ENCODE measurements around the gene BDKRB2. TPM values are rescaled to one million over a fixed set of nuclear protein-coding genes. Genes with fewer than 3 reads are reported as not detected.

BDKRB2 gene
- total and polyA plus RNA-seq, 2 experiments from 2014 or later: 0.14 to 0.21 TPM

DNA sequence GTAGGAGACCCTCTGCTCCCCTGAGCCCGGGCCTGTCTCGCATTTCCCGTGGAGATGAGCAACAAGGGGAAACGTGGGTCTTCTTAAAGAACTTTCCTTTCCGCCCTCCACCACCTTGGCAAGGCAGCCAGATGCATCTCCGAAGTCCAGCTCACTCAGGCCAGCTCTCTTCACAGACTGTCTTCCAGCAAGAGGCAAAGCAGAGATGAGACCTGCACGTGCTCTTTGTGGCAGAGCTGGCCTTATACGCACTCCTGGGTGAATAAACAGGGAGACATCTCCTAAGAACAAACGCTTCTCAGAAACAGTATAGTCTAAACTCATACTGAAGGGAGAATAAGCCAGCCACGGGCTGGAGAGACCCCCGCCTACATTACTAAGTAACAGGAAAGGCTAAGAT, 50.0 kb downstream of the BDKRB2 start:
- Histone ChIP-seq H3K27me3 (ENCODE audit: insufficient read depth) (no peaks in the 10 kb centered on the region), H3K79me2 (replicated peaks; ENCODE audit: insufficient read depth) (no peaks in the 10 kb centered on the region), H3K9me2 (ENCODE audit: insufficient read depth) (0 out of 2 replicates have a peak, but pooled peaks cover 5% of the 10 kb centered on the region), H4K20me1 (replicated peaks; ENCODE audit: insufficient read depth) (no peaks in the 10 kb centered on the region), H2AFZ (no peak overlapping the region), H3K4me3 (no peak overlapping the region), H3K4me1 (ENCODE audit: insufficient read depth) (no peaks in the 10 kb centered on the region), H3K27ac (ENCODE audit: low read depth) (no peak overlapping the region), H3K36me3 (ENCODE audit: insufficient read depth) (no peaks in the 10 kb centered on the region), H3K4me2 (no peak overlapping the region), H3F3A (replicated peaks; ENCODE audit: low read depth) (no peaks in the 10 kb centered on the region)
- DNase-seq (ENCODE audit: low spot score) (no peak), ATAC-seq (no peak)
- no peak overlapping the region for H3K4me3 Mint-ChIP-seq
- no peaks in the 10 kb centered on the region; the same call in 2 of the 3 replicates for H3K9me3 Mint-ChIP-seq
- no peak overlapping the region for H3K27ac Mint-ChIP-seq
- peaks cover 21% of the 10 kb centered on the region for H3K4me1 Mint-ChIP-seq
- TF ChIP-seq CREB1 (CRISPR knock-in tag; IDR thresholded peaks at IDR 0.05; ENCODE audit: low read depth): no peak
- no peak for TF ChIP-seq ZNF462 (CRISPR knock-in tag; IDR thresholded peaks at IDR 0.05)
- no peak for TF ChIP-seq NANOG (IDR thresholded peaks at IDR 0.05; ENCODE audit: borderline replicate concordance)
- TF ChIP-seq, protein P1, sequence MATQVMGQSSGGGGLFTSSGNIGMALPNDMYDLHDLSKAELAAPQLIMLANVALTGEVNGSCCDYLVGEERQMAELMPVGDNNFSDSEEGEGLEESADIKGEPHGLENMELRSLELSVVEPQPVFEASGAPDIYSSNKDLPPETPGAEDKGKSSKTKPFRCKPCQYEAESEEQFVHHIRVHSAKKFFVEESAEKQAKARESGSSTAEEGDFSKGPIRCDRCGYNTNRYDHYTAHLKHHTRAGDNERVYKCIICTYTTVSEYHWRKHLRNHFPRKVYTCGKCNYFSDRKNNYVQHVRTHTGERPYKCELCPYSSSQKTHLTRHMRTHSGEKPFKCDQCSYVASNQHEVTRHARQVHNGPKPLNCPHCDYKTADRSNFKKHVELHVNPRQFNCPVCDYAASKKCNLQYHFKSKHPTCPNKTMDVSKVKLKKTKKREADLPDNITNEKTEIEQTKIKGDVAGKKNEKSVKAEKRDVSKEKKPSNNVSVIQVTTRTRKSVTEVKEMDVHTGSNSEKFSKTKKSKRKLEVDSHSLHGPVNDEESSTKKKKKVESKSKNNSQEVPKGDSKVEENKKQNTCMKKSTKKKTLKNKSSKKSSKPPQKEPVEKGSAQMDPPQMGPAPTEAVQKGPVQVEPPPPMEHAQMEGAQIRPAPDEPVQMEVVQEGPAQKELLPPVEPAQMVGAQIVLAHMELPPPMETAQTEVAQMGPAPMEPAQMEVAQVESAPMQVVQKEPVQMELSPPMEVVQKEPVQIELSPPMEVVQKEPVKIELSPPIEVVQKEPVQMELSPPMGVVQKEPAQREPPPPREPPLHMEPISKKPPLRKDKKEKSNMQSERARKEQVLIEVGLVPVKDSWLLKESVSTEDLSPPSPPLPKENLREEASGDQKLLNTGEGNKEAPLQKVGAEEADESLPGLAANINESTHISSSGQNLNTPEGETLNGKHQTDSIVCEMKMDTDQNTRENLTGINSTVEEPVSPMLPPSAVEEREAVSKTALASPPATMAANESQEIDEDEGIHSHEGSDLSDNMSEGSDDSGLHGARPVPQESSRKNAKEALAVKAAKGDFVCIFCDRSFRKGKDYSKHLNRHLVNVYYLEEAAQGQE (IDR thresholded peaks at IDR 0.05; ENCODE audit: unreplicated experiment): no peak
- no peak for TF ChIP-seq STAT1 (IDR thresholded peaks at IDR 0.05; ENCODE audit: unreplicated experiment)
- no peak for TF ChIP-seq JUNB (IDR thresholded peaks at IDR 0.05; ENCODE audit: unreplicated experiment)
- TF ChIP-seq, protein P2, sequence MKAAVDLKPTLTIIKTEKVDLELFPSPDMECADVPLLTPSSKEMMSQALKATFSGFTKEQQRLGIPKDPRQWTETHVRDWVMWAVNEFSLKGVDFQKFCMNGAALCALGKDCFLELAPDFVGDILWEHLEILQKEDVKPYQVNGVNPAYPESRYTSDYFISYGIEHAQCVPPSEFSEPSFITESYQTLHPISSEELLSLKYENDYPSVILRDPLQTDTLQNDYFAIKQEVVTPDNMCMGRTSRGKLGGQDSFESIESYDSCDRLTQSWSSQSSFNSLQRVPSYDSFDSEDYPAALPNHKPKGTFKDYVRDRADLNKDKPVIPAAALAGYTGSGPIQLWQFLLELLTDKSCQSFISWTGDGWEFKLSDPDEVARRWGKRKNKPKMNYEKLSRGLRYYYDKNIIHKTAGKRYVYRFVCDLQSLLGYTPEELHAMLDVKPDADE (IDR thresholded peaks at IDR 0.05): no peak
- no peak for TF ChIP-seq ZNF114 (CRISPR knock-in tag; IDR thresholded peaks at IDR 0.05)
- no peak for TF ChIP-seq ZNF331 (CRISPR knock-in tag; IDR thresholded peaks at IDR 0.05; ENCODE audit: low read depth)
- TF ChIP-seq CTCF (conservative IDR thresholded peaks at IDR 0.05; ENCODE audit: low read depth in 2 of 2): no peak
- TF ChIP-seq EZH2 (IDR thresholded peaks at IDR 0.05; ENCODE audit: low read depth, unreplicated experiment): no peak
- no peak for TF ChIP-seq EZH2phosphoT487 (IDR thresholded peaks at IDR 0.05; ENCODE audit: unreplicated experiment)
- TF ChIP-seq POLR2AphosphoS5 (IDR thresholded peaks at IDR 0.05; ENCODE audit: low read depth): no peak
- no peaks in the 10 kb centered on the region; the same call in 2 of the 3 replicates for H3K36me3 Mint-ChIP-seq (ENCODE audit: low read depth)
- H3K27me3 Mint-ChIP-seq (ENCODE audit: insufficient read depth, low read depth, poor library complexity): peaks cover 8% of the 10 kb centered on the region

Data from GM23338 (cell line).